Activated naive CD4-positive, alpha-beta T cell treated with anti-CD3 and anti-CD28 coated beads, Interleukin-2, amount 10 ng/mL, durations not matched to agents 7 days and 5 days (primary cell): ENCODE results near the gene ZNF157.

Experiments
- CTCF ChIA-PET: fragments of 350-600 bp; sonication (Branson Sonifier 250); formaldehyde crosslinking; loops from one replicate; lab custom pipeline; 2021; ENCODE audit warnings: antibody characterized with exemption; lab: Charles Lee
- DNase-seq: peaks from one replicate; pipeline ENCODE4 v3.0.0-alpha.2; 2020
- H3K27ac Mint-ChIP-seq: one replicate; pipeline ENCODE4 v1.8.0; 2021; ENCODE audit warnings: mild to moderate bottlenecking, moderate library complexity, mixed read lengths
- H3K27me3 Mint-ChIP-seq: one replicate; pipeline ENCODE4 v1.8.0; 2021; ENCODE audit warnings: mild to moderate bottlenecking, mixed read lengths
- H3K36me3 Mint-ChIP-seq: one replicate; pipeline ENCODE4 v1.8.0; 2021; ENCODE audit warnings: mixed read lengths
- H3K4me1 Mint-ChIP-seq: one replicate; pipeline ENCODE4 v1.8.0; 2021; ENCODE audit warnings: mixed read lengths
- H3K4me3 Mint-ChIP-seq: one replicate; pipeline ENCODE4 v1.8.0; 2021; ENCODE audit warnings: mild to moderate bottlenecking, moderate library complexity, mixed read lengths
- H3K9me3 Mint-ChIP-seq: one replicate; pipeline ENCODE4 v1.8.0; 2021; ENCODE audit warnings: mixed read lengths

The ZNF157 gene

GRCh38 chrX:47384502-47384901, 14.1 kb downstream of the ZNF157 start:
- H3K4me1 Mint-ChIP-seq: peaks cover 24% of the 10 kb centered on the region
- CTCF ChIA-PET: interaction anchor here (0.6 to 3.5 kb wide), 10 partner anchors 10 to 821 kb away, joined by 3 to 17 read pairs (median 4); no protein-coding TSS in a partner anchor
- H3K27ac Mint-ChIP-seq: no peak overlapping the region
- no peaks in the 10 kb centered on the region for H3K9me3 Mint-ChIP-seq
- no peak overlapping the region for H3K4me3 Mint-ChIP-seq
- DNase-seq: peak; percentile 75
- H3K27me3 Mint-ChIP-seq: no peaks in the 10 kb centered on the region
- no peaks in the 10 kb centered on the region for H3K36me3 Mint-ChIP-seq

GRCh38 chrX:47390780-47391179, 20.4 kb downstream of the ZNF157 start:
- Mint-ChIP-seq H3K27ac (peak overlapping the region; percentile 85), H3K4me3 (peak overlapping the region; percentile 3)
- CTCF ChIA-PET: no interaction called here

GRCh38 chrX:47413179-47413594, 42.8 kb downstream of the ZNF157 start:
- no peak overlapping the region for H3K27ac Mint-ChIP-seq
- CTCF ChIA-PET: no interaction called here
- H3K36me3 Mint-ChIP-seq: peaks cover 10% of the 10 kb centered on the region
- H3K4me3 Mint-ChIP-seq: no peak overlapping the region
- no peak for DNase-seq
- no peaks in the 10 kb centered on the region for H3K4me1 Mint-ChIP-seq
- H3K27me3 Mint-ChIP-seq: no peaks in the 10 kb centered on the region
- H3K9me3 Mint-ChIP-seq: peaks cover 39% of the 10 kb centered on the region

More at GRCh38 chrX:47390780-47391179, 20.4 kb downstream of the ZNF157 start:
- Mint-ChIP-seq H3K27me3 (no peaks in the 10 kb centered on the region), H3K9me3 (no peaks in the 10 kb centered on the region), H3K4me1 (peaks cover 20% of the 10 kb centered on the region), H3K36me3 (no peaks in the 10 kb centered on the region)
- DNase-seq: no peak

GRCh38 chrX:47420265-47420664, 49.9 kb downstream of the ZNF157 start:
- no peak overlapping the region for H3K4me3 Mint-ChIP-seq
- DNase-seq: no peak
- peak overlapping the region; percentile 60 for H3K27ac Mint-ChIP-seq
- H3K9me3 Mint-ChIP-seq: peaks cover 22% of the 10 kb centered on the region
- H3K4me1 Mint-ChIP-seq: no peaks in the 10 kb centered on the region
- H3K27me3 Mint-ChIP-seq: no peaks in the 10 kb centered on the region
- CTCF ChIA-PET: no interaction called here
- no peaks in the 10 kb centered on the region for H3K36me3 Mint-ChIP-seq

GRCh38 chrX:47420962-47421361, 50.6 kb downstream of the ZNF157 start:
- CTCF ChIA-PET: interaction anchor here (0.6 kb wide), 1 partner anchor 80 kb away, joined by 5 read pairs; no protein-coding TSS in a partner anchor
- Mint-ChIP-seq H3K9me3 (peaks cover 22% of the 10 kb centered on the region), H3K27me3 (no peaks in the 10 kb centered on the region), H3K4me3 (no peak overlapping the region), H3K36me3 (no peaks in the 10 kb centered on the region), H3K27ac (no peak overlapping the region), H3K4me1 (no peaks in the 10 kb centered on the region)
- no peak for DNase-seq

- no peaks in the 10 kb centered on the region for H3K27me3 Mint-ChIP-seq
- no peaks in the 10 kb centered on the region for H3K36me3 Mint-ChIP-seq
- no peak overlapping the region for H3K4me3 Mint-ChIP-seq
- CTCF ChIA-PET: no interaction called here
- H3K27ac Mint-ChIP-seq: no peak overlapping the region
- peaks cover 23% of the 10 kb centered on the region for H3K9me3 Mint-ChIP-seq
- no peaks in the 10 kb centered on the region for H3K4me1 Mint-ChIP-seq
- DNase-seq: no peak
Observed at GRCh38 chrX:47422444-47422843, 52.1 kb downstream of the ZNF157 start.

GRCh38 chrX:47430925-47431324, 60.5 kb downstream of the ZNF157 start:
- Mint-ChIP-seq H3K36me3 (no peaks in the 10 kb centered on the region), H3K27ac (no peak overlapping the region), H3K4me1 (no peaks in the 10 kb centered on the region), H3K4me3 (no peak overlapping the region), H3K9me3 (peaks cover 5% of the 10 kb centered on the region), H3K27me3 (no peaks in the 10 kb centered on the region)
- no peak for DNase-seq
- CTCF ChIA-PET: no interaction called here

GRCh38 chrX:47446431-47446830, 76.1 kb downstream of the ZNF157 start:
- H3K9me3 Mint-ChIP-seq: peaks cover 59% of the 10 kb centered on the region
- no peak overlapping the region for H3K27ac Mint-ChIP-seq
- H3K4me1 Mint-ChIP-seq: no peaks in the 10 kb centered on the region
- DNase-seq: no peak
- no peak overlapping the region for H3K4me3 Mint-ChIP-seq
- CTCF ChIA-PET: no interaction called here
- H3K27me3 Mint-ChIP-seq: no peaks in the 10 kb centered on the region
- H3K36me3 Mint-ChIP-seq: peaks cover 57% of the 10 kb centered on the region

- no peak overlapping the region for H3K27ac Mint-ChIP-seq
- H3K4me3 Mint-ChIP-seq: no peak overlapping the region
- CTCF ChIA-PET: no interaction called here
- H3K9me3 Mint-ChIP-seq: peaks cover 58% of the 10 kb centered on the region
- peaks cover 60% of the 10 kb centered on the region for H3K36me3 Mint-ChIP-seq
- no peaks in the 10 kb centered on the region for H3K4me1 Mint-ChIP-seq
- DNase-seq: no peak
- H3K27me3 Mint-ChIP-seq: no peaks in the 10 kb centered on the region
Observed at GRCh38 chrX:47446971-47447370, 76.6 kb downstream of the ZNF157 start.

GRCh38 chrX:47447607-47448006, 77.2 kb downstream of the ZNF157 start:
- peaks cover 62% of the 10 kb centered on the region for H3K9me3 Mint-ChIP-seq
- H3K4me3 Mint-ChIP-seq: no peak overlapping the region

GRCh38 chrX:47448165-47448806, 77.9 kb downstream of the ZNF157 start:
- Mint-ChIP-seq H3K9me3 (peaks cover 64% of the 10 kb centered on the region), H3K27ac (no peak overlapping the region), H3K4me1 (no peaks in the 10 kb centered on the region), H3K4me3 (no peak overlapping the region), H3K36me3 (peaks cover 71% of the 10 kb centered on the region), H3K27me3 (no peaks in the 10 kb centered on the region)
- DNase-seq: no peak
- CTCF ChIA-PET: no interaction called here

More at GRCh38 chrX:47447607-47448006, 77.2 kb downstream of the ZNF157 start:
- CTCF ChIA-PET: no interaction called here
- Mint-ChIP-seq H3K27ac (no peak overlapping the region), H3K36me3 (peaks cover 66% of the 10 kb centered on the region), H3K4me1 (no peaks in the 10 kb centered on the region), H3K27me3 (no peaks in the 10 kb centered on the region)
- no peak for DNase-seq

- CTCF ChIA-PET: no interaction called here
- Mint-ChIP-seq H3K36me3 (peaks cover 85% of the 10 kb centered on the region), H3K27me3 (no peaks in the 10 kb centered on the region), H3K27ac (no peak overlapping the region), H3K4me3 (no peak overlapping the region), H3K4me1 (no peaks in the 10 kb centered on the region), H3K9me3 (peaks cover 50% of the 10 kb centered on the region)
- DNase-seq: no peak
Observed at GRCh38 chrX:47452112-47452511, 81.7 kb downstream of the ZNF157 start.

- no peak for DNase-seq
- Mint-ChIP-seq H3K9me3 (peaks cover 24% of the 10 kb centered on the region), H3K36me3 (peaks cover 69% of the 10 kb centered on the region), H3K4me3 (no peak overlapping the region), H3K27ac (no peak overlapping the region), H3K27me3 (no peaks in the 10 kb centered on the region), H3K4me1 (no peaks in the 10 kb centered on the region)
- CTCF ChIA-PET: no interaction called here
Observed at GRCh38 chrX:47456080-47456479, 85.7 kb downstream of the ZNF157 start.

- no peak for DNase-seq
- Mint-ChIP-seq H3K9me3 (peaks cover 23% of the 10 kb centered on the region), H3K4me3 (no peak overlapping the region), H3K27me3 (no peaks in the 10 kb centered on the region), H3K4me1 (no peaks in the 10 kb centered on the region), H3K27ac (no peak overlapping the region), H3K36me3 (peaks cover 63% of the 10 kb centered on the region)
- CTCF ChIA-PET: no interaction called here
Observed at GRCh38 chrX:47458528-47458927, 88.2 kb downstream of the ZNF157 start.

GRCh38 chrX:47460561-47460960, 90.2 kb downstream of the ZNF157 start:
- CTCF ChIA-PET: no interaction called here
- Mint-ChIP-seq H3K27ac (peak overlapping the region; percentile 9), H3K9me3 (peaks cover 16% of the 10 kb centered on the region), H3K4me1 (no peaks in the 10 kb centered on the region), H3K4me3 (no peak overlapping the region), H3K36me3 (peaks cover 59% of the 10 kb centered on the region), H3K27me3 (no peaks in the 10 kb centered on the region)
- DNase-seq: no peak
